K562 (cell line): Measurements from ENCODE around the gene PHKG2.

Experiments
- BRCA1 ChIP-seq, 2 experiments: fragments of 450-650 bp in 1 of 2; sonication (generic) in 1 of 2; formaldehyde crosslinking in 1 of 2; IDR thresholded peaks; 2 replicates each; pipeline versions ENCODE4 v1.5.0 to v1.6.1; 2017 to 2020; ENCODE audit warnings: mild to moderate bottlenecking in 1 of 2, missing genetic modification reagents in 1 of 2
- ELF1 ChIP-seq: fragments of 200-800 bp; sonication (Bioruptor generic); IDR thresholded peaks from 2 replicates; pipeline ENCODE4 v1.6.1; 2016; ENCODE audit warnings: missing genetic modification characterization, missing compliant biosample characterization
- EP300 ChIP-seq: IDR thresholded peaks from 2 replicates; pipeline ENCODE4 v1.6.1; 2012; ENCODE audit warnings: low read length, improper control_type of control experiment
- ESRRA ChIP-seq: fragments of 450-650 bp; IDR thresholded peaks from 2 replicates; pipeline ENCODE4 v1.6.1; 2014; ENCODE audit warnings: low read depth, mild to moderate bottlenecking, moderate library complexity, borderline replicate concordance
- HNRNPK ChIP-seq: fragments of 200-400 bp; formaldehyde crosslinking; IDR thresholded peaks from one replicate; pipeline ENCODE4 v1.6.1; 2018; ENCODE audit warnings: mild to moderate bottlenecking, low read depth, low read length; ENCODE audit not compliant: poor library complexity, severe bottlenecking
- NFYB ChIP-seq: IDR thresholded peaks from 2 replicates; pipeline ENCODE4 v1.6.1; 2011; ENCODE audit warnings: mild to moderate bottlenecking, moderate library complexity; ENCODE audit not compliant: insufficient read length; ENCODE audit errors: extremely low read depth
- TBL1XR1 ChIP-seq, 2 experiments: IDR thresholded peaks; 2 replicates each; pipeline ENCODE4 v1.6.1; 2012; ENCODE audit warnings: improper control_type of control experiment in 2 of 2, low read length in 2 of 2, mild to moderate bottlenecking in 1 of 2
- TCF7 ChIP-seq: sonication (generic); IDR thresholded peaks from 2 replicates; pipeline ENCODE4 v1.6.1; 2016; ENCODE audit warnings: antibody characterized with exemption, borderline replicate concordance
- ZBED1 ChIP-seq: IDR thresholded peaks from 2 replicates; pipeline ENCODE4 v1.6.1; 2014
- ZNF324 ChIP-seq: fragments of 250-450 bp; sonication (Bioruptor Pico); IDR thresholded peaks from 2 replicates; pipeline ENCODE4 v1.4.0; 2020; ENCODE audit warnings: mild to moderate bottlenecking
- TF ChIP-seq, protein P1 (sequence below), 3 experiments: IDR thresholded peaks in 2 of 3; conservative IDR thresholded peaks in 1 of 3; 2 replicates each; pipeline ENCODE4 v1.5.1; 2011 to 2012; ENCODE audit warnings: low read length in 3 of 3, mild to moderate bottlenecking in 3 of 3, control low read depth in 2 of 3, improper control_type of control experiment in 1 of 3, inconsistent platforms in 1 of 3, low read depth in 1 of 3, mixed read lengths in 1 of 3, moderate library complexity in 1 of 3; ENCODE audit not compliant: insufficient read depth in 2 of 3

DNA sequence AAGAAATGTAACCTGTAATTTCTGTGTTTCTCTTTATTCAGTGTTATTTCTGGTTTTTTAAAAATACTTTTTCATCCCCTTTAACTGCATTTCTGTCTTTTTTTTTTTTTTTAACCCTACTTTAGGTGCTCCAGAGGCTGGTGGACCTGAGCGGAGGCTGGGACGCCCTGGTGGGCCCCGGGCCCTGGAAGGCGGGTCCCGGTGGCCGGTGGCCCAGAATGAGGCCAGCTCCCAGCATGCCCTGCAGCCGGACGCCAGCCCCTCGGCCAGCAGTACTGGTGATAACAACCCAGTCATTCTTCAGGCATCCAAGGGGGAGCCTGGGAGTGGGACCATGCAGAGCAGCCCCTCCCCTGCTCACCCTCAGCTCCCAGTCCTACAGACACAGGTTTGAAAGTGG lies 47.7 kb upstream of the PHKG2 start:
- TF ChIP-seq TCF7 = no peak
- no peak for TF ChIP-seq HNRNPK
- TF ChIP-seq ESRRA = no peak
- TF ChIP-seq BRCA1 (IDR thresholded peaks at IDR 0.05) = no peak
- no peak for TF ChIP-seq BRCA1 (CRISPR knock-in tag; IDR thresholded peaks at IDR 0.05)
- no peak for TF ChIP-seq TBL1XR1 (IDR thresholded peaks at IDR 0.05; ENCODE audit: low read length in 2 of 2)
- TF ChIP-seq, protein P1, sequence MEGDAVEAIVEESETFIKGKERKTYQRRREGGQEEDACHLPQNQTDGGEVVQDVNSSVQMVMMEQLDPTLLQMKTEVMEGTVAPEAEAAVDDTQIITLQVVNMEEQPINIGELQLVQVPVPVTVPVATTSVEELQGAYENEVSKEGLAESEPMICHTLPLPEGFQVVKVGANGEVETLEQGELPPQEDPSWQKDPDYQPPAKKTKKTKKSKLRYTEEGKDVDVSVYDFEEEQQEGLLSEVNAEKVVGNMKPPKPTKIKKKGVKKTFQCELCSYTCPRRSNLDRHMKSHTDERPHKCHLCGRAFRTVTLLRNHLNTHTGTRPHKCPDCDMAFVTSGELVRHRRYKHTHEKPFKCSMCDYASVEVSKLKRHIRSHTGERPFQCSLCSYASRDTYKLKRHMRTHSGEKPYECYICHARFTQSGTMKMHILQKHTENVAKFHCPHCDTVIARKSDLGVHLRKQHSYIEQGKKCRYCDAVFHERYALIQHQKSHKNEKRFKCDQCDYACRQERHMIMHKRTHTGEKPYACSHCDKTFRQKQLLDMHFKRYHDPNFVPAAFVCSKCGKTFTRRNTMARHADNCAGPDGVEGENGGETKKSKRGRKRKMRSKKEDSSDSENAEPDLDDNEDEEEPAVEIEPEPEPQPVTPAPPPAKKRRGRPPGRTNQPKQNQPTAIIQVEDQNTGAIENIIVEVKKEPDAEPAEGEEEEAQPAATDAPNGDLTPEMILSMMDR (IDR thresholded peaks at IDR 0.05 in 2 of 3, conservative IDR thresholded peaks at IDR 0.05 in 1 of 3; ENCODE audit: insufficient read depth in 2 of 3, low read depth in 1 of 3, low read length in 3 of 3) = no peak
- TF ChIP-seq EP300 = no peak
- TF ChIP-seq NFYB = no peak
- TF ChIP-seq ZBED1 = no peak
- no peak for TF ChIP-seq ZNF324 (CRISPR knock-in tag)
- TF ChIP-seq ELF1 (tag) = no peak
